HepG2 (cell line): ENCODE measurements around the gene ANKRD7. TPM values are rescaled to one million over a fixed set of nuclear protein-coding genes. Genes with fewer than 3 reads are reported as not detected.

Experiments used
- ATAC-seq: fragments of 200-7000 bp; cut with Tn5 transposase; 3 replicates; pipeline ENCODE4 v1.9.1; 2020; ENCODE audit warnings: mild to moderate bottlenecking, moderate library complexity
- BruUV-seq: library from RNA; stranded (reverse); fragments of 400-500 nt; replicated peaks from 2 replicates; lab custom pipeline; 2021; lab: Mats Ljungman, UMichigan
- CTCF ChIA-PET: fragments of 300-600 bp; formaldehyde crosslinking; extraction: SDS; loops from one replicate; lab custom pipeline; 2021; ENCODE audit warnings: low total read pairs, inconsistent platforms, low intra/inter-chr PET ratio; lab: Yijun Ruan, JAX
- POLR2A ChIA-PET: fragments of 350-600 bp; sonication (Branson Sonifier 250); formaldehyde crosslinking; loops from one replicate; lab custom pipeline; 2020; ENCODE audit warnings: antibody characterized with exemption, inconsistent platforms; lab: Yijun Ruan, JAX
- DNase-seq: peaks from one replicate; pipeline ENCODE4 v3.0.0-alpha.2; 2015; ENCODE audit warnings: low spot score
- FAIRE-seq: peaks from 3 replicates; lab custom pipeline; 2011; peaks lifted over from hg19 to GRCh38; lab: Jason Lieb, UNC
- H2AFZ ChIP-seq: one replicate; pipeline ENCODE4 v1.6.1; 2011; ENCODE audit warnings: low read length, inconsistent platforms
- H3K27ac ChIP-seq: fragments of 300-600 bp; 3 replicates; pipeline ENCODE4 v1.8.0; 2011; ENCODE audit warnings: mixed run types, mild to moderate bottlenecking, mixed read lengths, low read length, inconsistent platforms; ENCODE audit not compliant: insufficient read depth; ENCODE audit errors: extremely low read length
- H3K27me3 ChIP-seq, 2 experiments: fragments of 200-600 bp in 1 of 2; 2 replicates in 1 of 2; 3 replicates in 1 of 2; pipeline versions ENCODE4 v1.6.0 to v1.8.0; 2011; ENCODE audit warnings: low read length in 2 of 2, mild to moderate bottlenecking in 2 of 2, moderate library complexity in 2 of 2, inconsistent platforms in 1 of 2; ENCODE audit not compliant: insufficient read depth in 2 of 2, control insufficient read depth in 1 of 2
- H3K36me3 ChIP-seq, 2 experiments: fragments of 200-600 bp in 1 of 2; replicated peaks in 1 of 2; 2 replicates in 1 of 2; 3 replicates in 1 of 2; pipeline versions ENCODE4 v1.5.1 to v1.8.0; 2011; ENCODE audit warnings: low read length in 2 of 2, inconsistent platforms in 1 of 2; ENCODE audit not compliant: insufficient read depth in 2 of 2, control insufficient read depth in 1 of 2
- H3K4me1 ChIP-seq: 2 replicates; pipeline ENCODE4 v1.5.1; 2012; ENCODE audit warnings: low read length, inconsistent platforms; ENCODE audit not compliant: insufficient read depth
- H3K4me2 ChIP-seq: 2 replicates; pipeline ENCODE4 v1.6.0; 2011; ENCODE audit warnings: low read depth, low read length, inconsistent platforms
- H3K4me3 ChIP-seq, 3 experiments: fragments of 200-600 bp in 1 of 3; sonication (generic), shearing (Covaris generic) in 1 of 3; replicated peaks in 1 of 3; 2 replicates each; pipeline ENCODE4 v1.5.1; 2011 to 2016; ENCODE audit warnings: low read length in 3 of 3, inconsistent platforms in 2 of 3, low read depth in 2 of 3, mild to moderate bottlenecking in 2 of 3, control low read depth in 1 of 3, mixed read lengths in 1 of 3; ENCODE audit not compliant: insufficient read depth in 1 of 3
- H3K79me2 ChIP-seq: one replicate; pipeline ENCODE4 v1.6.1; 2011; ENCODE audit warnings: low read length, inconsistent platforms; ENCODE audit not compliant: insufficient read depth
- H3K9ac ChIP-seq: 2 replicates; pipeline ENCODE4 v1.6.0; 2011; ENCODE audit warnings: mild to moderate bottlenecking, low read depth, low read length, inconsistent platforms; ENCODE audit not compliant: insufficient read depth
- H3K9me3 ChIP-seq: 2 replicates; pipeline ENCODE4 v1.5.1; 2012; ENCODE audit warnings: mild to moderate bottlenecking, low read length
- H4K20me1 ChIP-seq: 2 replicates; pipeline ENCODE4 v1.6.0; 2011; ENCODE audit warnings: inconsistent platforms, mild to moderate bottlenecking, low read length, moderate library complexity; ENCODE audit not compliant: insufficient read depth
- HDAC1 ChIP-seq: sonication (generic); formaldehyde crosslinking; IDR thresholded peaks from 2 replicates; pipeline ENCODE4 v1.5.1; 2020; ENCODE audit warnings: mild to moderate bottlenecking, missing genetic modification reagents
- HMG20B ChIP-seq: conservative IDR thresholded peaks from 2 replicates; pipeline ENCODE4 v1.6.1; 2016; ENCODE audit warnings: missing genetic modification reagents, missing compliant biosample characterization
- HNRNPLL ChIP-seq: fragments of 200-400 bp; formaldehyde crosslinking; IDR thresholded peaks from 2 replicates; pipeline ENCODE4 v1.6.1; 2017; ENCODE audit warnings: mild to moderate bottlenecking, low read depth, low read length; ENCODE audit not compliant: poor library complexity, severe bottlenecking
- TRIM24 ChIP-seq: sonication (generic); formaldehyde crosslinking; IDR thresholded peaks from 2 replicates; pipeline ENCODE4 v1.8.0; 2022; ENCODE audit warnings: mild to moderate bottlenecking, missing genetic modification reagents
- ZFP62 ChIP-seq: sonication (generic); formaldehyde crosslinking; IDR thresholded peaks from 2 replicates; pipeline ENCODE4 v1.4.0; 2020; ENCODE audit warnings: missing genetic modification reagents
- ZFP91 ChIP-seq: sonication (generic); formaldehyde crosslinking; IDR thresholded peaks from 2 replicates; pipeline ENCODE4 v1.9.0; 2022; ENCODE audit warnings: missing genetic modification reagents, mild to moderate bottlenecking, borderline replicate concordance
- ZNF280B ChIP-seq: sonication (generic); formaldehyde crosslinking; IDR thresholded peaks from 2 replicates; pipeline ENCODE4 v1.5.0; 2020; ENCODE audit warnings: missing genetic modification reagents, mild to moderate bottlenecking, borderline replicate concordance
- ZNF501 ChIP-seq: sonication (generic); formaldehyde crosslinking; IDR thresholded peaks from 2 replicates; pipeline ENCODE4 v1.5.1; 2020; ENCODE audit warnings: mild to moderate bottlenecking, moderate library complexity, missing genetic modification reagents
- WGBS: methylation state at CpG from one replicate; pipeline ENCODE4 v1.1.6; 2017; ENCODE audit warnings: low lambda C conversion rate; 5-methylcytosine and 5-hydroxymethylcytosine counted together
- in situ Hi-C: cut with HindIII; loops from 2 replicates; pipeline ENCODE4 v1.10.0; 2017; ENCODE audit warnings: low pct_unique_long_range_greater_than_20kb; ENCODE audit not compliant: extremely low pct_ligation_motif_present
- intact Hi-C: fragments of 100-400 bp; cut with micrococcal nuclease; formaldehyde crosslinking; loops from one replicate; pipeline ENCODE4 v1.10.0; 2022; ENCODE audit not compliant: unreplicated experiment
- polyA plus RNA-seq, 8 experiments: library from polyadenylated mRNA; depleted of rRNA in 3 of 8; stranded (reverse) in 7 of 8; unstranded in 1 of 8; fragments of >200 nt; fragmentation: Illumina TruSeq in 4 of 8; extraction: Trizol in 4 of 8; gene quantifications; 2 replicates each; pipeline versions ENCODE4 v1.2.1 to v1.2.3, GENCODE V29; 2011 to 2016; ENCODE audit warnings: low read depth in 4 of 8, missing spikeins in 1 of 8, mixed read lengths in 1 of 8; ENCODE audit not compliant: insufficient read depth in 1 of 8
- total RNA-seq, 5 experiments: library from RNA; depleted of rRNA; stranded (reverse); fragments of >200 nt; fragmentation: Illumina TruSeq; extraction: Trizol; gene quantifications; 2 replicates each; pipeline ENCODE4 v1.2.3, GENCODE V29; 2016; ENCODE audit warnings: low read depth in 1 of 5

ANKRD7 gene
- total and polyA plus RNA-seq, 2 of the 13 experiments (the other 11 are each of a cell fraction or from before 2014, with no cell fraction given) = not detected

GRCh38 chr7:118285358-118285757 is 60.9 kb downstream of the ANKRD7 start:
- in situ Hi-C loops (no loop called here), intact Hi-C loops (no loop called here)
- no peak for TF ChIP-seq ZNF501 (CRISPR knock-in tag)
- no peak for TF ChIP-seq TRIM24 (CRISPR knock-in tag)
- TF ChIP-seq ZFP62 (CRISPR knock-in tag) = no peak
- TF ChIP-seq ZFP91 = no peak
- Histone ChIP-seq H3K79me2 (no peaks in the 10 kb centered on the region), H3K4me1 (no peaks in the 10 kb centered on the region), H3K9ac (no peak overlapping the region), H3K36me3 (no peaks in the 10 kb centered on the region), H3K9me3 (peaks cover 31% of the 10 kb centered on the region), H3K27me3 (no peaks in the 10 kb centered on the region), H2AFZ (no peak overlapping the region), H3K4me3 (no peak overlapping the region), H3K27ac (no peak overlapping the region), H4K20me1 (no peaks in the 10 kb centered on the region), H3K4me2 (no peak overlapping the region)
- FAIRE-seq (no peak), ATAC-seq (no peak), DNase-seq (no peak)
- POLR2A ChIA-PET = no interaction called here
- CTCF ChIA-PET = no interaction called here
- no TSS peak for BruUV-seq

DNA sequence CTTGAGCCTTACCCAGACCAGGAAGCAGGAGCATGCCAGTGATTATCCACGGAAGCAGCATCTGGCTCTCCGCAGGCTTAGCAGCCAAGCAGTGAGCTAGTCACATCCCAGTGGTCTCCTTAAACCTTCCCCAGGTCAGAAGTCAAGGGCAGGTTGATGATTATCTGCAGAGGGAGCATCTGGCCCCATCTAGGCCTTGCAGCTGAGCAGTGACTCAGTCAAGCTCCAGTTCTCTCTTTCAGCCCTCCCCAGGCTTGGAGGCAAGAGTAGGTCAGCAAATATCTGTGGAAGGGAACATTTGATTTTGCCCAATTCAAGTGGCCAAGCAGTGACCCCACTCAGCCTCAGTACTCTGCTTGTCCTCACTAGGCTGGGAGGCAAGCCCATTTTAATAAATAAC is 61.6 kb downstream of the ANKRD7 start:
- H4K20me1 ChIP-seq = no peaks in the 10 kb centered on the region
- ChIA-PET CTCF (no interaction called here), POLR2A (no interaction called here)
- H3K4me3 ChIP-seq = no peak overlapping the region
- no peak overlapping the region for H2AFZ ChIP-seq
- WGBS = 67% methylated on average over 1 of the region's 2 CpGs
- H3K9ac ChIP-seq = no peak overlapping the region
- H3K9me3 ChIP-seq = peaks cover 38% of the 10 kb centered on the region
- in situ Hi-C loops = no loop called here
- H3K36me3 ChIP-seq = no peaks in the 10 kb centered on the region
- FAIRE-seq (no peak), ATAC-seq (no peak)
- no peaks in the 10 kb centered on the region for H3K27me3 ChIP-seq
- intact Hi-C loops = no loop called here
- no TSS peak for BruUV-seq
- no peaks in the 10 kb centered on the region for H3K4me1 ChIP-seq
- no peaks in the 10 kb centered on the region for H3K79me2 ChIP-seq
- TF ChIP-seq HDAC1 (CRISPR knock-in tag) (no peak), ZNF280B (CRISPR knock-in tag) (no peak), HMG20B (CRISPR knock-in tag) (no peak), HNRNPLL (no peak)
- TF ChIP-seq, all 625 proteins: peak for 0
- H3K4me2 ChIP-seq = no peak overlapping the region
- DNase-seq = no peak
- H3K27ac ChIP-seq = no peak overlapping the region
